Duodenal mucosa (tissue), 2 donors: ENCODE data around the gene HYLS1.

ENCODE experiments used
- H3K27ac ChIP-seq: one replicate; pipeline ENCODE4 v1.7.0; 2013; ENCODE audit warnings: low read depth, low read length
- H3K27me3 ChIP-seq, 2 donors: one replicate each; pipeline ENCODE4 v1.7.0; 2013; ENCODE audit warnings: low read length in 2 of 2, control low read depth in 1 of 2; ENCODE audit not compliant: insufficient read depth in 2 of 2, control insufficient read depth in 1 of 2
- H3K36me3 ChIP-seq, 2 donors: one replicate each; pipeline ENCODE4 v1.7.0; 2013; ENCODE audit warnings: low read length in 2 of 2, control low read depth in 1 of 2; ENCODE audit not compliant: insufficient read depth in 2 of 2, control insufficient read depth in 1 of 2
- H3K4me1 ChIP-seq, 2 donors: one replicate each; pipeline ENCODE4 v1.7.0; 2013; ENCODE audit warnings: low read length in 2 of 2, control low read depth in 1 of 2; ENCODE audit not compliant: insufficient read depth in 2 of 2, control insufficient read depth in 1 of 2
- H3K4me3 ChIP-seq, 2 donors: one replicate each; pipeline ENCODE4 v1.7.0; 2013; ENCODE audit warnings: low read length in 2 of 2, low read depth in 1 of 2
- H3K9ac ChIP-seq, 2 donors: one replicate each; pipeline ENCODE4 v1.7.0; 2013; ENCODE audit warnings: low read length in 2 of 2, low read depth in 1 of 2
- H3K9me3 ChIP-seq, 2 donors: one replicate each; pipeline ENCODE4 v1.7.0; 2013; ENCODE audit warnings: low read length in 2 of 2, control low read depth in 1 of 2; ENCODE audit not compliant: control insufficient read depth in 1 of 2

Gene HYLS1

DNA sequence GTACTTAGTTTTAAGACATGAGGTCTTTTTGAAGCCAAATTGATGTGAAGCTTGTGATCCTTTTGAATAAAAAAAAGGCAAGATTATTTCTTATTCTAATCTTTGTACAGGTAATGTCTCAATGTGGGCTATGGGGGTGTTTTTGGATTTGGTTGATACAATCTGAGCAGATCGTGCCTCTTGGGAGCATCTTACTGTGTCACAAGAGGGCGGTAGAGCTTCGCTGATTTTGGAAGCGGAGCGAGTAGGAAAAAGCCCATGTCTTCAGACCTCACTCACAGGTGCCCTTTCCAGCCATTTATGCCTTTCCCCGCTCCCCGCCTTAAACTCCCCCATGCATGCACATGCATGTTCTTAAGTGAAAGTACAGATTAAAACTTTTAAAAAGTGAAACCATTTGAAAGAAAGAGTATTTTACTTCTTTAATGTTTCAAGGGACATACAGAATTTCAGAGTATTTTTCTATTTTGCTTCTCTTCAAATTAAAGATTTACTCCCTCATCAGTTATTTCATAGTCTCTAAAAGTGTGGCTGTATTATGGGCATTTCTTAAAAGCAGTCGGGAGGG is 35.6 kb downstream of the HYLS1 start:
- Histone ChIP-seq H3K4me1 (peaks cover 17 to 22% of the 10 kb centered on the region in 2 donors), H3K27me3 (peaks cover 0 to 3% of the 10 kb centered on the region in 2 donors), H3K27ac (no peak overlapping the region)

DNA sequence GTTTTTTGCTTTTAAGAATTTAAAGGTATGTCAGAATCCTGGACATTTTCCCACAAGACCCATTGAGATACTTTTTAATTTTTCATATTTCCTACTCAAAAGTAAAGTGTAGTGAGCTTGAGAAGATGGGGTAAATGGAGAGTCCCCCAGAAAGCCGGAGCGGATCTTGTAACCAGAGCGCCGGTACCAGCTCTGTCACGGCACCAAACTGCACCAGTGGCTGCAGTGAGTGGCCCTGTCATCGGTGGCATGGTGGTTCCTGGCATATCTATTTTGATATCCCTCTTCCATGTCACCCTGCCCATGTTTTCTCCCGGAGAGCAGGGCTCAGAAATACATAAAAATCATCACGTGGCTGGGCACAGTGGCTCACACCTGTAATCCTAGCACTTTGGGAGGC is 36.2 kb downstream of the HYLS1 start:
- Histone ChIP-seq H3K9me3 (no peaks in the 10 kb centered on the region), H3K9ac (no peak overlapping the region), H3K27ac (no peak overlapping the region), H3K27me3 (peaks cover 0 to 3% of the 10 kb centered on the region in 2 donors), H3K36me3 (no peaks in the 10 kb centered on the region), H3K4me3 (no peak overlapping the region), H3K4me1 (peaks cover 17 to 22% of the 10 kb centered on the region in 2 donors)

More for the DNA sequence above, 35.6 kb downstream of the HYLS1 start:
- no peak overlapping the region for H3K9ac ChIP-seq
- H3K36me3 ChIP-seq = no peaks in the 10 kb centered on the region
- H3K9me3 ChIP-seq = no peaks in the 10 kb centered on the region
- no peak overlapping the region for H3K4me3 ChIP-seq

DNA sequence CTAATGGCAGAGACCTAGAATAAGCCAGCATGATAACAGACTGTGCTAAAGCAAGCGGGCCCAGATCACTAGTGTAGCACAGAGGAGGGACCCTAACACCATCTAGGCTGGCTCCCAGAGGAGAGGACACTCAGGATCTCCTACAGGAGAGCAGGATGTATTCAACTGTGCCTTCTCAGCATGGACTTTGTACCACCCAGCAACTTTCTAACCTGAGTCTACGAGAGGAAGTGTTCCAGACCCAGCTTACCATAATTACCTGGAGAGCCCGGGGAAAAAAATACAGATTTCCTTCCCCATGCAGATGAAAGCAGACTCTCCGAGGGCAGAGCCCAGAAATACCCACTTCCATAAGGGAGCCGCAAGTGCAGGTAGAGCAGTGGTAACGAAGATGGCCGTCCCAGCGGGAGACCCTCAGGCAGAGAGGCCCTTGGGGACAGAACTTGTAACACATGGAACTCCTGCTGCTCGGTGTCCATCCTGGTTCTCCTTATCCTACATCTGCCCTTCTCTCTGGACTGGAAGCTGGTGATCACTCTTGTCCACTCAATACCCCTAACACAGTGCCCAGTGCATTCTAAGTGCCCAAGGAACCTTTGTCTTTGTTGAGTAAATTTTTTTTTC is 37.0 kb downstream of the HYLS1 start:
- H3K36me3 ChIP-seq = no peaks in the 10 kb centered on the region
- H3K9me3 ChIP-seq = no peaks in the 10 kb centered on the region
- no peak overlapping the region for H3K27ac ChIP-seq
- peaks cover 17 to 22% of the 10 kb centered on the region in 2 donors for H3K4me1 ChIP-seq
- H3K27me3 ChIP-seq = peaks cover 0 to 3% of the 10 kb centered on the region in 2 donors
- no peak overlapping the region for H3K9ac ChIP-seq
- no peak overlapping the region for H3K4me3 ChIP-seq

DNA sequence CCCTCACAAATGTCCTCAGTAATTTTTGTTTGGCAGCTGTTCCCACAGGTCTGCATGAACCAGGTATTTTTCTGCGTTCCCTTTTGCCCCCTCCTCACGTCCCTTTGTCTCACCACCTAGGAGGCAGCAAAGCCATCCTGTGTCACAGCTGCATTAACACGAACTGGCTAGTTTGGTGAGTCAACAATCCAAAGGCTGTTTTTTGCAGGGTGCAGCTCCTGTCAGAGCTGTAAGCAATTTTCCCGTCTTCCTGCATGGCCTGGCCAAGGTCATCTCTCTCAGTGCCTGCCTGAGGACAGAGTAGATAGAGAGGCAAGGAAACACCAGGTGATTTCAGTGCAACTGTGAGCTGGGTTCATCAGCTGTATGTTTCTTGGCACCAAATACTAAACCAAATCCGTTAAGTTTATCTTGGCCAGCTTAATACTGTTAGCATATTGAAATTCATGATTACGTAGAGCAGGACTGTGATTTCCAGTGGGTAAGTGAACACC is 37.8 kb downstream of the HYLS1 start:
- peaks cover 17 to 22% of the 10 kb centered on the region in 2 donors for H3K4me1 ChIP-seq
- H3K27me3 ChIP-seq = peaks cover 0 to 3% of the 10 kb centered on the region in 2 donors
- no peaks in the 10 kb centered on the region for H3K36me3 ChIP-seq
- no peak overlapping the region for H3K4me3 ChIP-seq
- H3K9ac ChIP-seq = no peak overlapping the region
- H3K27ac ChIP-seq = no peak overlapping the region
- no peaks in the 10 kb centered on the region for H3K9me3 ChIP-seq

DNA sequence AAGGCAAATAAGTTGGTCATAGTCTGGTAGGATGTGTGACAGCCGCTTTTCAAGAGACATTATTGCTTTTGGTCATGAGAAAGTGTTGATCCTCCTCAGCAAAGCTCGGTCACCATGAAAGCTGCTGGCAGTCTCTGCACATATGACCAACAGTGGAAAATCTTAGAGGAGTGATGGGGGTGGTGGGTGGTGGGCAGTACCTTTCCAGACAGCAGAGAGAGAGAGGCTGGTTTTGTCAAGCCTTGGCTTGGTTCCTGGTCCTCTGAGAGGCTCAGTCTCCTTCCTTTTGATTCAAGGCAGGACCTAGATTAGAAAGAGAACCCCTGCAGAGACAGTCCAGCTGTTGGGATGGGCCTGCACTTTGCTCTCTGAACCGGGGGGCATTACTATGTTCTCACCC is 38.3 kb downstream of the HYLS1 start:
- H3K4me1 ChIP-seq = peaks cover 17 to 22% of the 10 kb centered on the region in 2 donors
- H3K9ac ChIP-seq = no peak overlapping the region
- H3K27me3 ChIP-seq = peaks cover 0 to 3% of the 10 kb centered on the region in 2 donors
- no peak overlapping the region for H3K4me3 ChIP-seq
- no peaks in the 10 kb centered on the region for H3K9me3 ChIP-seq
- no peaks in the 10 kb centered on the region for H3K36me3 ChIP-seq
- no peak overlapping the region for H3K27ac ChIP-seq

DNA sequence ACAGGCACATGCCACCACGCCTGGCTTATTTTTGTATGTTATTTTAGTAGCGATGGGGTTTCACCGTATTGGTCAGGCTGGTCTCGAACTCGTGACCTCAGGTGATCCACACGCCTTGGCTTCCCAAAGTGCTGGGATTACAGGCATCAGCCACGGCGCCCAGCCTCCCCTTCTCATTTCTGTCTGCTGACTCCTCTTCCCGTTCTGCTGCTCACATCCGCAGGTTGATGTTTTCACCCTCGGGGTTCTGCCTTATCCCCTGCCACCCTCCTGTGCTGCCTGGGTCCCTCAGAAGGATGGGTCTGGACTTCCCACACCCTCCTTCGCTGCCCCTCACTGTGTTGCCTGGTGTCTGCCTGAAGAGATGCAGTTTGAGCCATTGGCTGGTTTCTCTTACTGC is 39.2 kb downstream of the HYLS1 start:
- Histone ChIP-seq H3K36me3 (no peaks in the 10 kb centered on the region), H3K27ac (no peak overlapping the region), H3K4me1 (peaks cover 15 to 22% of the 10 kb centered on the region in 2 donors), H3K9me3 (no peaks in the 10 kb centered on the region), H3K9ac (no peak overlapping the region), H3K27me3 (peaks cover 0 to 3% of the 10 kb centered on the region in 2 donors), H3K4me3 (no peak overlapping the region)

DNA sequence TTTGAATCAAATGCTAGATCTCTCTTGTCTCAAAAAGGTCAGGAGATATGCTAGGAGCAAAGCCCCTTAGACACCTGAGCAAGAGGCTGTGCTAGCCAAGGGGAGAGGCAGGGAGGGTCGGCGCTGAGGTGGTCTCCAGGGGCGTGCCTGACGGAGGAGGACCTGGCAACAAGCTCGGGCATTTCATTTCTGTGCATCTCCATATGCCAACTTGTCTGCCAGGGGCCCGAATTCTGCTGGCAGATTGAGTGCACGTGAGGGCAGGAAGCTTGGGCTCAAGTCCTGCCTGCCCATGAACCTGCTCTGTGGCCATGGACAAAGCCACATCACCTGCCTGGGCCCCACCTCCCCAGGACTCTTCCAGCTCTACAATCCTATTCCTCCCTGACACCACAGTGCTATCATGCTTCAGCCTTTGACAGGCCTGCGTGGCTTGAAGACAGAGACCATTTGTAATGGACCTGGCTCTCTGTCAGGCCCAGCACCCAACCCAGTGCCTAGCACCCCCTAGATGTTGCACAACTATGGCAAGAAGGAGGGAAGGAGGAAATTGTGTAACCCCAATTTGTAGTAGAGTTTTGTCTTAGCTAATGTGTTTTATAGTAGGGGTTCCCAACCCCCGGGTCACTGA is 42.1 kb downstream of the HYLS1 start:
- Histone ChIP-seq H3K27me3 (peaks cover 0 to 3% of the 10 kb centered on the region in 2 donors), H3K9me3 (no peaks in the 10 kb centered on the region), H3K27ac (no peak overlapping the region), H3K4me1 (peaks cover 11 to 17% of the 10 kb centered on the region in 2 donors), H3K36me3 (no peaks in the 10 kb centered on the region), H3K4me3 (no peak overlapping the region), H3K9ac (no peak overlapping the region)

DNA sequence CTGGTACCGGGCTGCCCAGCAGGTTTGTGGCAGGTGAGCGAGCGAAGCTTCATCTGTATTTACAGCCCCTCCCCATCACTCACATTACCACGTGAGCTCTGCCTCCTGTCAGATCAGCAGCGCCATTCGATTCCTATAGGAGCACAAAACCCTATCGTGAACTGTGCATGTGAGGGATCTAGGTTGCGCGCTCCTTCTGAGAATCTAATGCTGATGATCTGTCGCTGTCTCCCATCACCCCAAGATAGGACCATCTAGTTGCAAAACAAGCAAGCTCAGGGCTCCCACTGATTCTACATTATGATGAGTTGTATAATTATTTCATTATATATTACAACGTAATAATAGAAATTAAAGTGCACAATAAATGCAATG is 42.6 kb downstream of the HYLS1 start:
- H3K36me3 ChIP-seq = no peaks in the 10 kb centered on the region
- peaks cover 0 to 3% of the 10 kb centered on the region in 2 donors for H3K27me3 ChIP-seq
- H3K4me1 ChIP-seq = peaks cover 8 to 12% of the 10 kb centered on the region in 2 donors
- no peaks in the 10 kb centered on the region for H3K9me3 ChIP-seq
- H3K4me3 ChIP-seq = no peak overlapping the region
- H3K27ac ChIP-seq = no peak overlapping the region
- H3K9ac ChIP-seq = no peak overlapping the region

DNA sequence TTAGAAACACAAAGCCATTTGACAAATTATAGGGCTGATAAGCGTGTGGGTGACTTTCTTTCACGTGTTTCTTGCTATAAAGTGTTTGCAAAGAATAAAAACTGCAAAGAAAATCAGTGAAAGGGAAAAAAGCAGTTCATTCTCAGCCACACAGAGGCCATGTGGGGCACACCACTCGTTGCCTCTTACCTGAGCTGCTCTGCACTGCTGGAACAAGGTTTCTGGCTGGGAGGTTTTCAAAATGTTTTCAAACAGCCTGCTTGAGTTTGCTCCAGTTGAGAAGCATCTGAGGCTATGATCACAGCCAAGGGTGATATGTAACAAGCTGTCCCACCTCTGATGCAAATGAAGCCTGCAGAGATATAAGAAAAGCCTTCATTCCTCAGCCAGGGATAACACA is 43.6 kb downstream of the HYLS1 start:
- Histone ChIP-seq H3K36me3 (no peaks in the 10 kb centered on the region), H3K27me3 (peaks cover 0 to 3% of the 10 kb centered on the region in 2 donors), H3K27ac (no peak overlapping the region), H3K4me1 (peaks cover 0 to 1% of the 10 kb centered on the region in 2 donors), H3K9ac (no peak overlapping the region), H3K9me3 (no peaks in the 10 kb centered on the region), H3K4me3 (no peak overlapping the region)

DNA sequence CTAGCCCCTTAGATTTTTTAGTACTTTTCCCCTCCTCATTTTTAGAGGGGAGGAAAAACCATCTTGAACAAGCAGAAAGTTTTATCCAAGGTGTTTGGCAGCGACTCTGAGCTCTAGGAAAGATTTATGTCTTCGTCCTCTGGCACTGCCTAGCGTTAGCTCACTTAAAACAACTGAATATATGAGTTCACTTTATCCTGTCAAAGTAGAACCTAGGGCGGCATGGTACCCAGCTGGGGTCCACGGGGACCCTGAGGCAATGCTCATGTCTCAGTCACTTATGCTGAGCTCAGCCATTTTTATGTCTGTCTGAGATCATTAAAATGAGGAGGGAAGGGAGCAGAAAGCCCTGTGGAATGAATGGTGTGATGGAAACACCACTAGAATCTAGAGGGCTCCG is 44.2 kb downstream of the HYLS1 start:
- no peak overlapping the region for H3K9ac ChIP-seq
- no peaks in the 10 kb centered on the region for H3K4me1 ChIP-seq
- H3K27ac ChIP-seq = no peak overlapping the region
- H3K27me3 ChIP-seq = peaks cover 0 to 2% of the 10 kb centered on the region in 2 donors
- no peaks in the 10 kb centered on the region for H3K36me3 ChIP-seq
- no peaks in the 10 kb centered on the region for H3K9me3 ChIP-seq
- H3K4me3 ChIP-seq = no peak overlapping the region
